Endothelial cell of umbilical vein (primary cell): ENCODE data around the gene HDGFL2. TPM values are rescaled to one million over a fixed set of nuclear protein-coding genes. Genes with fewer than 3 reads are reported as not detected.

Experiments
- BruUV-seq: library from RNA; stranded (reverse); fragments of 400-500 nt; replicated peaks from 2 replicates; lab custom pipeline; 2021; lab: Mats Ljungman, UMichigan
- CTCF ChIA-PET: fragments of 300-600, 350-600 bp; sonication (Branson Sonifier 250); formaldehyde crosslinking; loops from one replicate; lab custom pipeline; 2021; ENCODE audit warnings: antibody characterized with exemption, inconsistent platforms; lab: Charles Lee
- POLR2A ChIA-PET: fragments of 300-600, 350-600 bp; sonication (Branson Sonifier 250); formaldehyde crosslinking; loops from one replicate; lab custom pipeline; 2021; ENCODE audit warnings: antibody characterized with exemption, inconsistent platforms; lab: Charles Lee
- DNase-seq: peaks from one replicate; pipeline ENCODE4 v3.0.0-alpha.2; 2011; ENCODE audit warnings: low read depth, low spot score
- FAIRE-seq: peaks from 2 replicates; lab custom pipeline; 2011; peaks lifted over from hg19 to GRCh38; lab: Jason Lieb, UNC
- H2AFZ ChIP-seq: 2 replicates; pipeline ENCODE4 v1.6.0; 2012; ENCODE audit warnings: low read depth, low read length, control low read depth, inconsistent platforms
- H3K27ac ChIP-seq: 2 replicates; pipeline ENCODE4 v1.5.1; 2011; ENCODE audit warnings: low read depth, mild to moderate bottlenecking, control low read depth, low read length, moderate library complexity; ENCODE audit not compliant: insufficient read depth
- H3K27me3 ChIP-seq, 2 experiments: 2 replicates each; pipeline versions ENCODE4 v1.6.0 to v1.6.1; 2011; ENCODE audit warnings: low read length in 2 of 2, mixed read lengths in 1 of 2; ENCODE audit not compliant: control insufficient read depth in 2 of 2, insufficient read depth in 2 of 2
- H3K36me3 ChIP-seq, 2 experiments: 2 replicates in 1 of 2; 3 replicates in 1 of 2; pipeline ENCODE4 v1.5.1; 2011; ENCODE audit warnings: low read length in 2 of 2, mild to moderate bottlenecking in 1 of 2, moderate library complexity in 1 of 2; ENCODE audit not compliant: control insufficient read depth in 2 of 2, insufficient read depth in 2 of 2; ENCODE audit errors: extremely low read depth in 1 of 2
- H3K4me1 ChIP-seq: 3 replicates; pipeline ENCODE4 v1.5.1; 2011; ENCODE audit warnings: mild to moderate bottlenecking, low read length; ENCODE audit not compliant: control insufficient read depth, insufficient read depth; ENCODE audit errors: extremely low read depth
- H3K4me2 ChIP-seq: 2 replicates; pipeline ENCODE4 v1.6.1; 2011; ENCODE audit warnings: low read length, control low read depth, mixed read lengths; ENCODE audit not compliant: insufficient read depth
- H3K4me3 ChIP-seq, 3 experiments: fragments of 200-600 bp in 1 of 3; sonication (generic), shearing (Covaris generic) in 1 of 3; replicated peaks in 1 of 3; 2 replicates each; pipeline ENCODE4 v1.5.1; 2011 to 2016; ENCODE audit warnings: control low read depth in 3 of 3, low read length in 3 of 3, mild to moderate bottlenecking in 2 of 3, inconsistent platforms in 1 of 3, low read depth in 1 of 3, moderate library complexity in 1 of 3; ENCODE audit not compliant: insufficient read depth in 1 of 3
- H3K79me2 ChIP-seq: 2 replicates; pipeline ENCODE4 v1.6.0; 2012; ENCODE audit warnings: low read length, inconsistent platforms; ENCODE audit not compliant: control insufficient read depth, insufficient read depth
- H3K9ac ChIP-seq: replicated peaks from 2 replicates; pipeline ENCODE3; 2011; ENCODE audit warnings: low read length, control low read depth; ENCODE audit not compliant: insufficient read depth; ENCODE audit errors: extremely low read depth
- H3K9me1 ChIP-seq: replicated peaks from 3 replicates; pipeline ENCODE4 v1.6.0; 2011; ENCODE audit warnings: mild to moderate bottlenecking, low read length; ENCODE audit not compliant: control insufficient read depth, insufficient read depth; ENCODE audit errors: extremely low read depth
- H3K9me3 ChIP-seq: replicated peaks from 2 replicates; pipeline ENCODE4 v1.5.1; 2012; ENCODE audit warnings: low read length, inconsistent platforms; ENCODE audit not compliant: control insufficient read depth, insufficient read depth
- H4K20me1 ChIP-seq: replicated peaks from 2 replicates; pipeline ENCODE3; 2011; ENCODE audit warnings: mild to moderate bottlenecking, low read length; ENCODE audit not compliant: control insufficient read depth, insufficient read depth; ENCODE audit errors: extremely low read depth
- CTCF ChIP-seq, 2 donors: IDR thresholded peaks; 1 replicate in 1 of 2; 2 replicates in 1 of 2; pipeline ENCODE4 v1.5.1; 2011; ENCODE audit warnings: low read length in 2 of 2, mild to moderate bottlenecking in 2 of 2, moderate library complexity in 2 of 2, control low read depth in 1 of 2, inconsistent platforms in 1 of 2, low read depth in 1 of 2; ENCODE audit not compliant: insufficient read depth in 1 of 2; ENCODE audit errors: extremely low read depth in 1 of 2
- EZH2 ChIP-seq: IDR thresholded peaks from 2 replicates; pipeline ENCODE4 v1.6.1; 2012; ENCODE audit warnings: borderline replicate concordance, low read depth, mild to moderate bottlenecking, moderate library complexity, low read length, inconsistent platforms; ENCODE audit not compliant: severe bottlenecking
- FOS ChIP-seq: IDR thresholded peaks from 2 replicates; pipeline ENCODE4 v1.6.1; 2011; ENCODE audit warnings: mild to moderate bottlenecking, low read length, moderate library complexity, borderline replicate concordance; ENCODE audit not compliant: insufficient read depth
- GATA2 ChIP-seq: IDR thresholded peaks from 2 replicates; pipeline ENCODE4 v1.7.0; 2011; ENCODE audit warnings: low read depth, mild to moderate bottlenecking, moderate library complexity, mixed read lengths, low read length; ENCODE audit not compliant: insufficient read length, insufficient read depth
- JUN ChIP-seq: IDR thresholded peaks from 2 replicates; pipeline ENCODE4 v1.6.1; 2011; ENCODE audit warnings: borderline replicate concordance, low read depth; ENCODE audit not compliant: insufficient read length, insufficient read depth
- MAX ChIP-seq: IDR thresholded peaks from 2 replicates; pipeline ENCODE4 v1.6.1; 2011; ENCODE audit not compliant: insufficient read depth, insufficient read length
- MYC ChIP-seq: IDR thresholded peaks from one replicate; pipeline ENCODE4 v1.6.1; 2011; ENCODE audit warnings: mild to moderate bottlenecking, low read depth, low read length
- POLR2A ChIP-seq: IDR thresholded peaks from 2 replicates; pipeline ENCODE4 v1.6.1; 2012; ENCODE audit warnings: low read depth, mild to moderate bottlenecking, control low read depth, low read length
- POLR2AphosphoS5 ChIP-seq: IDR thresholded peaks from 2 replicates; pipeline ENCODE4 v1.6.1; 2012; ENCODE audit warnings: low read depth, mild to moderate bottlenecking, control low read depth, low read length, moderate library complexity; ENCODE audit not compliant: insufficient read depth
- dilution Hi-C: fragments of 300-500 bp; cut with MboI; formaldehyde crosslinking; loops from one replicate; pipeline ENCODE4 v1.15.0; 2019; ENCODE audit warnings: low sequenced_read_pairs; ENCODE audit not compliant: extremely low pct_ligation_motif_present
- intact Hi-C: fragments of 100-400 bp; cut with micrococcal nuclease; formaldehyde crosslinking; loops from one replicate; pipeline ENCODE4 v1.10.0; 2022
- polyA plus RNA-seq, 4 experiments: library from polyadenylated mRNA; depleted of rRNA in 3 of 4; stranded (reverse) in 3 of 4; unstranded in 1 of 4; fragments of >200 nt; gene quantifications; 2 replicates each; pipeline versions ENCODE4 v1.2.1 to v1.2.3, GENCODE V29; 2011 to 2012; ENCODE audit warnings: missing spikeins in 1 of 4
- total RNA-seq: library from RNA; stranded (reverse); gene quantifications from 2 replicates; pipeline ENCODE4 v1.2.3, GENCODE V29; 2021

HDGFL2 gene
- total and polyA plus RNA-seq, 2 donors (not counting 3 experiments of a cell fraction or from before 2014, with no cell fraction given) = 39.1 to 79.6 TPM

GRCh38 chr19:4443966-4444764 is 27.9 kb upstream of the HDGFL2 start:
- CTCF ChIA-PET = interaction anchor here (1.1 kb wide), 1 partner anchor 13 kb away, joined by 3 read pairs; no protein-coding TSS in a partner anchor
- no peak for TF ChIP-seq GATA2
- no peak for TF ChIP-seq JUN
- TF ChIP-seq POLR2AphosphoS5 = no peak
- TF ChIP-seq FOS = no peak
- TF ChIP-seq POLR2A = no peak
- TF ChIP-seq EZH2 = no peak
- TF ChIP-seq MYC = no peak
- no peak for TF ChIP-seq CTCF (IDR thresholded peaks at IDR 0.05; ENCODE audit: extremely low read depth in 1 of 2, insufficient read depth in 1 of 2, low read depth in 1 of 2, low read length in 2 of 2)
- no peak for TF ChIP-seq MAX
- Histone ChIP-seq H2AFZ (no peak overlapping the region), H3K79me2 (no peaks in the 10 kb centered on the region), H4K20me1 (no peaks in the 10 kb centered on the region), H3K9ac (no peak overlapping the region), H3K4me2 (no peak overlapping the region), H3K4me1 (no peaks in the 10 kb centered on the region), H3K27me3 (no peaks in the 10 kb centered on the region), H3K27ac (no peak overlapping the region), H3K4me3 (no peak overlapping the region), H3K36me3 (peaks cover 10 to 41% of the 10 kb centered on the region in 2 experiments), H3K9me1 (no peaks in the 10 kb centered on the region), H3K9me3 (no peaks in the 10 kb centered on the region)
- BruUV-seq = no TSS peak
- POLR2A ChIA-PET = no interaction called here
- DNase-seq = no peak
- dilution Hi-C loops = no loop called here
- intact Hi-C loops = no loop called here
- no peak for FAIRE-seq
